ENCODE results near the gene ASH1L. TPM values are rescaled to one million over a fixed set of nuclear protein-coding genes. Genes with fewer than 3 reads are reported as not detected.
"Not testable (repeated sequence)": the region's sequence is repeated elsewhere in the genome, so short reads cannot be mapped to it uniquely, and the experiment has no call there.

The ASH1L gene
- total RNA-seq, 5 donors from 2014 or later (not counting 1 experiment from before 2014, with no cell fraction given): 78.0 to 105 (median 81.1) TPM

DNA sequence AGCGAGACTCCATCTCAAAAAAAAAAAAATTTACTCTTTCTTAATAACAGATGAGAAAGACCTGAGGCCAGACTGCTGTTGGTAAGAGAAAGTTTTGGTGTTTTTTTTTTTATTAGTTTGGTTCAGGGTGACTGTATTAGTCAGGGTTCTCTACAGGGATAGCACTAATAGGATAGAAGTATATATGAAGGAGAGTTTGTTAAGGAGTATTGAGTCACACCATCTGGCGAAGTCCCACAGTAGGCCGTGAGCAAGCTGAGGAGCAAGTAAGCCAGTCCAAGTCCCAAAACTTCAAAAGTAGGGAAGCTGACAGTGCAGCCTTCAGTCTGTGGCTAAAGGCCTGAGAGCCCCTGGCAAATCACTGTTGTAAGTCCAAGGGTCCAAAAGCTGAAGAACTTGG is 26.7 kb upstream of the ASH1L start:
- H3K27ac Mint-ChIP-seq; H3K4me1 ChIP-seq (ENCODE audit: control insufficient read depth in 1 of 2, extremely low read depth in 1 of 2, insufficient read depth in 2 of 2, low read length in 2 of 2); H3K4me3 Mint-ChIP-seq; H3K4me3 ChIP-seq (ENCODE audit: control insufficient read depth in 1 of 2, extremely low read depth in 1 of 2, low read length in 1 of 2); H3K36me3 Mint-ChIP-seq; POLR2A ChIA-PET; H3K27me3 ChIP-seq (replicated peaks in 1 of 2; ENCODE audit: control insufficient read depth in 2 of 2, extremely low read depth in 1 of 2, insufficient read depth in 2 of 2, low read length in 1 of 2); H3K4me1 Mint-ChIP-seq; H3K27me3 Mint-ChIP-seq; H3K9me3 Mint-ChIP-seq; H3K9me3 ChIP-seq; DNase-seq; CTCF ChIA-PET; H3K36me3 ChIP-seq (ENCODE audit: control insufficient read depth in 2 of 2, extremely low read depth in 1 of 2, insufficient read depth in 1 of 2, low read length in 1 of 2); ATAC-seq (replicated peaks in 1 of 4); H3K27ac ChIP-seq (ENCODE audit: low read length): not testable (repeated sequence)
- WGBS (ENCODE audit: insufficient coverage): no CpG with 5 or more reads among the region's 3 CpGs

DNA sequence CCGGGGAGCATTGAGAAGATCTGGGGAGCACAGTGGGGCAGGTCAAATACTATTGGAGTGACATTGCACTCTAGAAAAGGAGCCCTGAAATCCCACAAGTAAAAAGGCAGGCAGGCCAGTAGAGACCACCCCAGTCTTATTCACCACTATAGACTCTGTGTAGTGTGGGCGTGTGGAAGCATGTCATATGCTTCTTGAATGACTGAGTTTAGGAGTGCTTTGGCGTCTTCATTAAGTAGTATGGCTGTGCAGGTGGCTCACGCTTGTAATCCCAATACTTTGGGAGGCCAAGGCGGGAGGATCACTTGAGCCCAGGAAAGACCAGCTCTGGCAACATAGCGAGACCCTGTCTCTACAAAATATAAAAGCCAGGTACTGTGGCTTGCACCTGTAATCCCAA is 21.2 kb upstream of the ASH1L start:
- WGBS (ENCODE audit: insufficient coverage): 94% methylated on average over 2 of the region's 6 CpGs
- H3K4me1 ChIP-seq (ENCODE audit: control insufficient read depth in 1 of 2, extremely low read depth in 1 of 2, insufficient read depth in 2 of 2, low read length in 2 of 2); H3K4me3 Mint-ChIP-seq; ATAC-seq (replicated peaks in 1 of 4); H3K4me1 Mint-ChIP-seq; H3K27me3 ChIP-seq (replicated peaks in 1 of 2; ENCODE audit: control insufficient read depth in 2 of 2, extremely low read depth in 1 of 2, insufficient read depth in 2 of 2, low read length in 1 of 2); H3K27ac Mint-ChIP-seq; H3K4me3 ChIP-seq (ENCODE audit: control insufficient read depth in 1 of 2, extremely low read depth in 1 of 2, low read length in 1 of 2); H3K36me3 ChIP-seq (ENCODE audit: control insufficient read depth in 2 of 2, extremely low read depth in 1 of 2, insufficient read depth in 1 of 2, low read length in 1 of 2); H3K27me3 Mint-ChIP-seq; H3K9me3 ChIP-seq; H3K36me3 Mint-ChIP-seq; H3K9me3 Mint-ChIP-seq; DNase-seq; CTCF ChIA-PET; H3K27ac ChIP-seq (ENCODE audit: low read length): not testable (repeated sequence)
- POLR2A ChIA-PET: interaction anchor here (0.6 kb wide), 2 partner anchors 42 to 255 kb away, joined by 3 read pairs; no protein-coding TSS in a partner anchor

DNA sequence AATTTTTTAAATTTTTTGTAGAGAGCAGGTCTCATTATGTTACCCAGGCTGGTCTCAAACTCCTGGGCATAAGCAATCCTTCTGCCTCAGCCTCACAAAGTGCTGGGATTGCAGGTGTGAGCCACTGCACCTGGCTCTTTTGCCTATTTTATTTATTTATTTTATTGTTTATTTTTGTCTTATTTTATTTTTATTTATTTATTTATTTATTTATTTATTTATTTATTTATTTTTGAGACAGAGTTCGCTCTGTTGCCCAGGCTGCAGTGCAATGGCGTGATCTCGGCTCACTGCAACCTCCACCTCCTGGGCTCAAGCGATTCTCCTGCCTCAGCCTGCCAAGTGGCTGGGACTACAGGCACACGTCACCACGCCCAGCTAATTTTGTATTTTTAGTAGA is 13.0 kb upstream of the ASH1L start:
- H3K4me3 Mint-ChIP-seq; H3K4me1 Mint-ChIP-seq; H3K4me3 ChIP-seq (ENCODE audit: control insufficient read depth in 1 of 2, extremely low read depth in 1 of 2, low read length in 1 of 2); H3K27me3 ChIP-seq (replicated peaks in 1 of 2; ENCODE audit: control insufficient read depth in 2 of 2, extremely low read depth in 1 of 2, insufficient read depth in 2 of 2, low read length in 1 of 2); POLR2A ChIA-PET; H3K27ac ChIP-seq (ENCODE audit: low read length); H3K4me1 ChIP-seq (ENCODE audit: control insufficient read depth in 1 of 2, extremely low read depth in 1 of 2, insufficient read depth in 2 of 2, low read length in 2 of 2); H3K9me3 Mint-ChIP-seq; ATAC-seq (replicated peaks in 1 of 4); H3K27me3 Mint-ChIP-seq; DNase-seq; H3K36me3 ChIP-seq (ENCODE audit: control insufficient read depth in 2 of 2, extremely low read depth in 1 of 2, insufficient read depth in 1 of 2, low read length in 1 of 2); H3K9me3 ChIP-seq; H3K36me3 Mint-ChIP-seq; H3K27ac Mint-ChIP-seq: not testable (repeated sequence)
- CTCF ChIA-PET: interaction anchor here in 1 of 2 donors (0.6 kb wide), 1 partner anchor 402 kb away, joined by 3 read pairs; no protein-coding TSS in a partner anchor
- no CpG with 5 or more reads among the region's 6 CpGs for whole genome bisulfite sequencing (ENCODE audit: insufficient coverage)

DNA sequence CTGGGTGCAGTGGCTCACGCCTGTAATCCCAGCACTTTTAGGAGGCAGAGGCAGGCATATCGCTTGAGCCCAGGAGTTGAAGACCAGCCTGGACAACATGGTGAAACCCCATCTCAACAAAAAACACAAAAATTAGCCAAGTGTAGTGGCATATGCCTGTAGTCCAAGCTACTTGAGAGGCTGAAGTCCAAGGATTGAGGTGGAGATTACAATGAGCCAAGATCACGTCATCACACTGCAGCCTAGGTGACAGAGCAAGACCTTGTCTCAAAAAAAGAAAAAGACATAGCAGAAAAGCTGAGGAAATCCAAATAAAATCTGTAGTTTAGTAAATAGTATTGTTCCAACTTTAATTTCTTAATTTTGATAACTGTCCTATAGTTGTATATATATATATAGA is 11.5 kb upstream of the ASH1L start:
- no peak overlapping the region for H3K27ac Mint-ChIP-seq
- Histone ChIP-seq H3K27me3 (replicated peaks in 1 of 2; ENCODE audit: control insufficient read depth in 2 of 2, extremely low read depth in 1 of 2, insufficient read depth in 2 of 2, low read length in 1 of 2) (no peaks in the 10 kb centered on the region), H3K9me3 (no peaks in the 10 kb centered on the region), H3K4me1 (ENCODE audit: control insufficient read depth in 1 of 2, extremely low read depth in 1 of 2, insufficient read depth in 2 of 2, low read length in 2 of 2) (no peaks in the 10 kb centered on the region), H3K4me3 (ENCODE audit: control insufficient read depth in 1 of 2, extremely low read depth in 1 of 2, low read length in 1 of 2) (no peak overlapping the region), H3K27ac (ENCODE audit: low read length) (no peak overlapping the region), H3K36me3 (ENCODE audit: control insufficient read depth in 2 of 2, extremely low read depth in 1 of 2, insufficient read depth in 1 of 2, low read length in 1 of 2) (peaks cover 2 to 17% of the 10 kb centered on the region in 2 donors)
- peaks cover 14 to 15% (median 14%) of the 10 kb centered on the region in 3 donors for H3K4me1 Mint-ChIP-seq
- ChIA-PET POLR2A (no interaction called here), CTCF (no interaction called here)
- no peaks in the 10 kb centered on the region for H3K9me3 Mint-ChIP-seq
- no peak overlapping the region for H3K4me3 Mint-ChIP-seq
- 100% methylated on average over 1 of the region's 3 CpGs for WGBS (ENCODE audit: insufficient coverage)
- no peaks in the 10 kb centered on the region for H3K27me3 Mint-ChIP-seq
- ATAC-seq (replicated peaks in 1 of 4) (no peak), DNase-seq (no peak)
- peaks cover 10% of the 10 kb centered on the region for H3K36me3 Mint-ChIP-seq

DNA sequence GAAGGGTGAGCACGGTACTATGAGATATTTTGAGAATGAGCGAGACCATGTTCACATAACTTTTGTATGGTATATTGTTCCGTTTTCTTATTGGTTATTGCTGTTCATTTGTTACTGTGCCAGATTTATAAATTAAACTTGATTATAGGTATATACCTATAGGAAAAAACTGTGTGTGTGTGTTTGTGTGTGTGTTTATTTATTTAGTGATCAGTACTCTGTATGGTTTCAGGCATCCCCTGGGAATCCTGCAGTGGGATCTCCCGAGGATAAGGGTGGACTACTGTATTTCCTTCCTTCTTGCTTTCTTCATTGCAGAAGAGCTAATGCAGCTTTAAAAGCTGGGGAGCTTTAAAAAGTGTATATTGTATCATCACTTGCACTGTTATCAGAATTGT is 8.0 kb upstream of the ASH1L start:
- no peak overlapping the region for H3K27ac Mint-ChIP-seq
- no peaks in the 10 kb centered on the region for H3K9me3 Mint-ChIP-seq
- ChIA-PET CTCF (interaction anchor here in 1 of 2 donors (0.6 kb wide), 1 partner anchor 27 kb away, joined by 3 read pairs; no protein-coding TSS in a partner anchor), POLR2A (no interaction called here)
- H3K36me3 Mint-ChIP-seq: peaks cover 17% of the 10 kb centered on the region
- H3K4me3 Mint-ChIP-seq: no peak overlapping the region
- no CpG with 5 or more reads among the region's 4 CpGs for WGBS (ENCODE audit: insufficient coverage)
- H3K36me3 ChIP-seq (ENCODE audit: control insufficient read depth in 2 of 2, extremely low read depth in 1 of 2, insufficient read depth in 1 of 2, low read length in 1 of 2): peaks cover 2 to 20% of the 10 kb centered on the region in 2 donors
- H3K4me3 ChIP-seq (ENCODE audit: control insufficient read depth in 1 of 2, extremely low read depth in 1 of 2, low read length in 1 of 2): no peak overlapping the region
- DNase-seq: no peak
- H3K27me3 ChIP-seq (replicated peaks in 1 of 2; ENCODE audit: control insufficient read depth in 2 of 2, extremely low read depth in 1 of 2, insufficient read depth in 2 of 2, low read length in 1 of 2): no peaks in the 10 kb centered on the region
- no peak for ATAC-seq (replicated peaks in 1 of 4)
- H3K4me1 ChIP-seq (ENCODE audit: control insufficient read depth in 1 of 2, extremely low read depth in 1 of 2, insufficient read depth in 2 of 2, low read length in 2 of 2): peaks cover 0 to 6% of the 10 kb centered on the region in 2 experiments
- no peaks in the 10 kb centered on the region for H3K27me3 Mint-ChIP-seq
- H3K4me1 Mint-ChIP-seq: peaks cover 16 to 28% (median 26%) of the 10 kb centered on the region in 3 donors
- H3K9me3 ChIP-seq: no peaks in the 10 kb centered on the region
- H3K27ac ChIP-seq (ENCODE audit: low read length): no peak overlapping the region

DNA sequence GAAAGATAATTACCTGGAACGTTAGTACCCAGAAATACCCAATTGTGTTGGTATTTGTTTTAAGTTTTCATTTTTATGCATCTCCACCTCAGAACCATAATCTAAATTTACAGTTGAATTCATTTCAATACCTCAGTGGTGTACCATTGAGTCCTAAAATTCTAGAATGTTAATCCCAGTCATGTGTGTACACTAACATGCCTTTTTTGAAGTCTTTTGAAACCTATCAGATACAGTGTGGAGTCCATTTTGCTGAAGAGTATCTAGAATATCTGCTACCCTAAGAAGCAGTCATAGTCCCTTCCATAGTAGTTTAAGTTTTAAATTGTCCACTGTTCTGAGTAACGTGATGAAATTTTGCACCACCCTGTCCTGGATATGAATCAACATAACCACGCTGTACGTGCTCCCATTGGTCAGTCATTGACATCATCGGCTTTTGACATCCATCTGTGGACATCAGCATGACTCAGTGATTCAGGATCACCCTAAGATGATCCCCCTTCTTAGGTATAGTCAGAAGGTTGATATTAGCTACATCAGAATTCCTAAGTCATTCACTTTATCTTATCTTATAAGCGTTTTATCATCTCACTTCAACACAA is 7.5 kb upstream of the ASH1L start:
- Mint-ChIP-seq H3K27ac (no peak overlapping the region), H3K36me3 (peaks cover 17% of the 10 kb centered on the region), H3K4me1 (peaks cover 21 to 33% (median 30%) of the 10 kb centered on the region in 3 donors), H3K27me3 (no peaks in the 10 kb centered on the region), H3K4me3 (no peak overlapping the region), H3K9me3 (no peaks in the 10 kb centered on the region)
- Histone ChIP-seq H3K27me3 (replicated peaks in 1 of 2; ENCODE audit: control insufficient read depth in 2 of 2, extremely low read depth in 1 of 2, insufficient read depth in 2 of 2, low read length in 1 of 2) (no peaks in the 10 kb centered on the region), H3K4me3 (ENCODE audit: control insufficient read depth in 1 of 2, extremely low read depth in 1 of 2, low read length in 1 of 2) (no peak overlapping the region), H3K4me1 (ENCODE audit: control insufficient read depth in 1 of 2, extremely low read depth in 1 of 2, insufficient read depth in 2 of 2, low read length in 2 of 2) (peaks cover 0 to 7% of the 10 kb centered on the region in 2 experiments), H3K9me3 (no peaks in the 10 kb centered on the region), H3K36me3 (ENCODE audit: control insufficient read depth in 2 of 2, extremely low read depth in 1 of 2, insufficient read depth in 1 of 2, low read length in 1 of 2) (peaks cover 2 to 20% of the 10 kb centered on the region in 2 donors), H3K27ac (ENCODE audit: low read length) (no peak overlapping the region)
- peak in 1 of 35 experiments; percentile 5 for DNase-seq
- no peak for ATAC-seq (replicated peaks in 1 of 4)
- 80% methylated on average over 1 of the region's 6 CpGs for WGBS (ENCODE audit: insufficient coverage)
- ChIA-PET CTCF (interaction anchor here in 1 of 2 donors (0.6 to 0.7 kb wide), 2 partner anchors 27 to 975 kb away, joined by 3 to 6 read pairs; no protein-coding TSS in a partner anchor), POLR2A (interaction anchor here in 1 of 2 donors (0.6 to 0.9 kb wide), 2 partner anchors 44 to 436 kb away, joined by 3 to 4 read pairs; no protein-coding TSS in a partner anchor)
